HL-60 (cell line): Measurements from ENCODE around the gene CNTF.

ENCODE experiments used
- DNase-seq, 2 experiments: peaks; one replicate each; pipeline ENCODE4 v3.0.0-alpha.2; 2010 to 2020; ENCODE audit warnings: low read depth in 1 of 2, low spot score in 1 of 2
- H3K27ac ChIP-seq: fragments of 250-450 bp; sonication (Bioruptor Pico); replicated peaks from 2 replicates; pipeline ENCODE4 v1.5.1; 2020; ENCODE audit warnings: mild to moderate bottlenecking, moderate library complexity
- H3K27me3 ChIP-seq: fragments of 250-450 bp; sonication (Bioruptor Pico); 2 replicates; pipeline ENCODE4 v1.5.1; 2021; ENCODE audit warnings: mild to moderate bottlenecking, moderate library complexity; ENCODE audit not compliant: insufficient read depth, poor library complexity, severe bottlenecking
- H3K4me3 ChIP-seq: replicated peaks from 2 replicates; pipeline ENCODE4 v1.5.1; 2011; ENCODE audit warnings: mild to moderate bottlenecking, control low read depth, low read length; ENCODE audit not compliant: insufficient read depth
- GABPA ChIP-seq: IDR thresholded peaks from 2 replicates; pipeline ENCODE4 v1.6.1; 2012; ENCODE audit warnings: low read depth
- POLR2AphosphoS5 ChIP-seq: IDR thresholded peaks from 2 replicates; pipeline ENCODE4 v1.6.1; 2012; ENCODE audit warnings: low read depth
- SPI1 ChIP-seq: IDR thresholded peaks from 2 replicates; pipeline ENCODE4 v1.6.1; 2012; ENCODE audit warnings: low read depth, mild to moderate bottlenecking, borderline replicate concordance
- TF ChIP-seq, protein P1 (sequence below): IDR thresholded peaks from 2 replicates; pipeline ENCODE4 v1.6.1; 2012; ENCODE audit warnings: low read depth; ENCODE audit not compliant: insufficient replicate concordance
- TF ChIP-seq, protein P2 (sequence below): IDR thresholded peaks from one replicate; pipeline ENCODE4 v1.5.1; 2011; ENCODE audit warnings: low read length, control low read depth, inconsistent platforms; ENCODE audit not compliant: insufficient read depth

CNTF gene

GRCh38 chr11:58592760-58593472, 29.5 kb upstream of the CNTF start:
- Histone ChIP-seq H3K27me3 (no peaks in the 10 kb centered on the region), H3K27ac (no peak overlapping the region), H3K4me3 (no peak overlapping the region)
- TF ChIP-seq POLR2AphosphoS5 (no peak), SPI1 (no peak), GABPA (no peak)
- TF ChIP-seq, protein P1, sequence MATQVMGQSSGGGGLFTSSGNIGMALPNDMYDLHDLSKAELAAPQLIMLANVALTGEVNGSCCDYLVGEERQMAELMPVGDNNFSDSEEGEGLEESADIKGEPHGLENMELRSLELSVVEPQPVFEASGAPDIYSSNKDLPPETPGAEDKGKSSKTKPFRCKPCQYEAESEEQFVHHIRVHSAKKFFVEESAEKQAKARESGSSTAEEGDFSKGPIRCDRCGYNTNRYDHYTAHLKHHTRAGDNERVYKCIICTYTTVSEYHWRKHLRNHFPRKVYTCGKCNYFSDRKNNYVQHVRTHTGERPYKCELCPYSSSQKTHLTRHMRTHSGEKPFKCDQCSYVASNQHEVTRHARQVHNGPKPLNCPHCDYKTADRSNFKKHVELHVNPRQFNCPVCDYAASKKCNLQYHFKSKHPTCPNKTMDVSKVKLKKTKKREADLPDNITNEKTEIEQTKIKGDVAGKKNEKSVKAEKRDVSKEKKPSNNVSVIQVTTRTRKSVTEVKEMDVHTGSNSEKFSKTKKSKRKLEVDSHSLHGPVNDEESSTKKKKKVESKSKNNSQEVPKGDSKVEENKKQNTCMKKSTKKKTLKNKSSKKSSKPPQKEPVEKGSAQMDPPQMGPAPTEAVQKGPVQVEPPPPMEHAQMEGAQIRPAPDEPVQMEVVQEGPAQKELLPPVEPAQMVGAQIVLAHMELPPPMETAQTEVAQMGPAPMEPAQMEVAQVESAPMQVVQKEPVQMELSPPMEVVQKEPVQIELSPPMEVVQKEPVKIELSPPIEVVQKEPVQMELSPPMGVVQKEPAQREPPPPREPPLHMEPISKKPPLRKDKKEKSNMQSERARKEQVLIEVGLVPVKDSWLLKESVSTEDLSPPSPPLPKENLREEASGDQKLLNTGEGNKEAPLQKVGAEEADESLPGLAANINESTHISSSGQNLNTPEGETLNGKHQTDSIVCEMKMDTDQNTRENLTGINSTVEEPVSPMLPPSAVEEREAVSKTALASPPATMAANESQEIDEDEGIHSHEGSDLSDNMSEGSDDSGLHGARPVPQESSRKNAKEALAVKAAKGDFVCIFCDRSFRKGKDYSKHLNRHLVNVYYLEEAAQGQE, result no peak
- TF ChIP-seq, protein P2, sequence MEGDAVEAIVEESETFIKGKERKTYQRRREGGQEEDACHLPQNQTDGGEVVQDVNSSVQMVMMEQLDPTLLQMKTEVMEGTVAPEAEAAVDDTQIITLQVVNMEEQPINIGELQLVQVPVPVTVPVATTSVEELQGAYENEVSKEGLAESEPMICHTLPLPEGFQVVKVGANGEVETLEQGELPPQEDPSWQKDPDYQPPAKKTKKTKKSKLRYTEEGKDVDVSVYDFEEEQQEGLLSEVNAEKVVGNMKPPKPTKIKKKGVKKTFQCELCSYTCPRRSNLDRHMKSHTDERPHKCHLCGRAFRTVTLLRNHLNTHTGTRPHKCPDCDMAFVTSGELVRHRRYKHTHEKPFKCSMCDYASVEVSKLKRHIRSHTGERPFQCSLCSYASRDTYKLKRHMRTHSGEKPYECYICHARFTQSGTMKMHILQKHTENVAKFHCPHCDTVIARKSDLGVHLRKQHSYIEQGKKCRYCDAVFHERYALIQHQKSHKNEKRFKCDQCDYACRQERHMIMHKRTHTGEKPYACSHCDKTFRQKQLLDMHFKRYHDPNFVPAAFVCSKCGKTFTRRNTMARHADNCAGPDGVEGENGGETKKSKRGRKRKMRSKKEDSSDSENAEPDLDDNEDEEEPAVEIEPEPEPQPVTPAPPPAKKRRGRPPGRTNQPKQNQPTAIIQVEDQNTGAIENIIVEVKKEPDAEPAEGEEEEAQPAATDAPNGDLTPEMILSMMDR, result no peak
- no peak for DNase-seq

DNA sequence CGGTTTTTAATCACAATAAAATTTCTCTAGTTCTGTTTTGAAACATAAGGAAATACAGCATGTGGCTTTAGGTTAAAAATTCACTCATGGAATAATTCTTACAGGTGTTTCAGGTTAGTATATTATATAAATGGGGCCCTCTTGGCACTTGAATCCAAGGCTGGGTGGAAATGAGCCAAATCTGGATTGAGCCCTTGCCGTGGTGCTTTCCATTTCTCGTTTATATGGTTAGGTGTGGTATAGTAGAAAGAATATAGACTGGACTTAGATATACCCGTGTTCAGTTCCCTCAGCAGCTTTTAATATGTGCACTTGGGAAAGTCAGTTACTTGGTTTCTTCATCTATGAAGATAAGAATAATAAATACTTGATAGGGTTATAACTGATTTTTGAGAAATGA, 27.6 kb upstream of the CNTF start:
- Histone ChIP-seq H3K27ac (no peak overlapping the region), H3K4me3 (no peak overlapping the region), H3K27me3 (no peaks in the 10 kb centered on the region)
- DNase-seq, result no peak
- TF ChIP-seq, protein P1, result no peak
- TF ChIP-seq SPI1 (no peak), GABPA (no peak), POLR2AphosphoS5 (no peak)
- TF ChIP-seq, protein P2, result no peak

DNA sequence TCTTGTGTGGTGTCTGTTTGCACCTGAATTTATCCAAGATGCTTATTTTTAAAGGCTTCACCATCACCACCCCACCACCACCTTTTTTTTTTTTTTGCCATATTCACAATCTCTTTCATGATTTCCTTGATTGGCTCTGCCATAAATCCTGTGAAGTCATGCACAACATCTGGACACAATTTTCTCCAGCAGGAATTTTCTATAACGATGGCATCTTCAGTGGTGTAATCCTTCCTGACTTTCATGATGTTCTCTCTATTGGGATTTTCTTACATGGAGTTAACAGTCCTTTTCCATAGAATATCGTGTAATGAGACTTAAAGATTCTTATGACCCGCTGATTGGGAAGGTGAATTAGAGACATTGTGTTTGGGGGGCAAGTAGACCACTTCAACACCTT, 25.8 kb upstream of the CNTF start:
- Histone ChIP-seq H3K27ac (no peak overlapping the region), H3K27me3 (no peaks in the 10 kb centered on the region)
- TF ChIP-seq SPI1 (no peak), POLR2AphosphoS5 (no peak), GABPA (no peak)
- TF ChIP-seq, protein P1, result no peak
- TF ChIP-seq, protein P2, result no peak

More for the DNA sequence above, 25.8 kb upstream of the CNTF start:
- DNase-seq, result no peak
- H3K4me3 ChIP-seq, result no peak overlapping the region
